SK-N-MC (cell line): ENCODE results near the gene ETV6.

Source experiments
- DNase-seq: peaks from one replicate; pipeline ENCODE4 v3.0.0-alpha.2; 2011; ENCODE audit warnings: low read depth, low spot score
- H3K27ac ChIP-seq: fragments of 200-600 bp; sonication (generic); 2 replicates; pipeline ENCODE4 v1.5.1; 2016; ENCODE audit warnings: mixed run types
- H3K36me3 ChIP-seq: fragments of 200-600 bp; sonication (generic); 2 replicates; pipeline ENCODE4 v1.6.1; 2017; ENCODE audit warnings: antibody characterized with exemption, low read length, mixed read lengths; ENCODE audit not compliant: insufficient read depth
- H3K4me3 ChIP-seq: fragments of 200-600 bp; sonication (generic); 2 replicates; pipeline ENCODE4 v1.5.1; 2016
- H3K9ac ChIP-seq: fragments of 200-600 bp; sonication (generic); 2 replicates; pipeline ENCODE4 v1.8.0; 2017; ENCODE audit warnings: mixed run types, mixed read lengths; ENCODE audit not compliant: insufficient read length
- H3K9me3 ChIP-seq: fragments of 200-600 bp; sonication (generic); 2 replicates; pipeline ENCODE4 v1.6.1; 2017; ENCODE audit warnings: low read depth, mild to moderate bottlenecking, antibody characterized with exemption, low read length, moderate library complexity, mixed read lengths
- EZH2 ChIP-seq: fragments of 200-600 bp; sonication (generic); IDR thresholded peaks from one replicate; pipeline ENCODE4 v1.6.1; 2017; ENCODE audit warnings: antibody characterized with exemption
- FOXP2 ChIP-seq: optimal IDR thresholded peaks from 2 replicates; pipeline ENCODE3; 2011; ENCODE audit warnings: mild to moderate bottlenecking, moderate library complexity; ENCODE audit not compliant: insufficient read depth; ENCODE audit errors: extremely low read length, control extremely low read depth
- POLR2AphosphoS5 ChIP-seq: IDR thresholded peaks from 2 replicates; pipeline ENCODE4 v1.6.1; 2012; ENCODE audit warnings: mild to moderate bottlenecking, low read depth, low read length, borderline replicate concordance

ETV6 gene

DNA sequence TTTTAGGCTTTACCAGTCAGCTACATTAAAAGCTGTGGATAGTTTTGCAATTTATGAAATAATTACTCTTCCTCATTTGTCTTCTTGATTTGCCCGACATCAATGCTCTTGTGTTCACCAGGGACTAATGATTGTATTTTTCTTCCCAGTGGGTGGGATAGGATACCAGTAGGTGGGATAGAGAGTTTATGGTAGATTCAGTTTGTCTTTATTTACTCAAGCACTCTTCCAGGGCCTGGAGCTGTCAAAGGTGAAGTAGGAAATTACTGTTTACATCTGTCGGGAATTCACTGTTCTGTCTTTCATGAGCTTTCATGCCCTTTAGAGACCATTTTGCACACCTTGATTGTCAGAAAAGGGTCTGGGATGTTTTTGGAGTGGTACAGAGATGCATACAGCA, 36.6 kb downstream of the ETV6 start:
- Histone ChIP-seq H3K9ac (no peak overlapping the region), H3K27ac (no peak overlapping the region), H3K4me3 (no peak overlapping the region), H3K36me3 (no peaks in the 10 kb centered on the region), H3K9me3 (no peaks in the 10 kb centered on the region)
- TF ChIP-seq EZH2 = no peak
- TF ChIP-seq POLR2AphosphoS5 = no peak
- TF ChIP-seq FOXP2 = no peak
- no peak for DNase-seq

DNA sequence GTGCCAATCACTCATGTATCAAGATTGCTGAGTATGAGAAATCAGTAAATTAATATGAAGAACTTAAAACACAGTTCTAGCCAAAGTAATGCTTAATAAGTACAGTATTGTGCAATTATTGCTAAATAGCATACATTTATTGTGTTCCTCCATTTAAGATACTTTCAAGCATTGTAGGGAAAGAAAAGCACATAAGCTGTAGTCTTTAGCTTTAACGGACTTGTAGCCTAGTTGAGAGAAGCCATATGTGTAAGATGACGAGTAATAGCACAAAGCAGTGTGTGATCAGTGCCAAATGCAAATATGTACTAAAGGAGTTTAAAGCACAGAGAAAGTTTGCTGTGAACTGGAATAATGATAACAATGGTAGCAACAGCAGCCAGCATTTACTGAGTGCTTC, 38.1 kb downstream of the ETV6 start:
- TF ChIP-seq EZH2 = no peak
- TF ChIP-seq POLR2AphosphoS5 = no peak
- no peak for TF ChIP-seq FOXP2
- Histone ChIP-seq H3K9ac (no peak overlapping the region), H3K9me3 (no peaks in the 10 kb centered on the region), H3K27ac (no peak overlapping the region), H3K4me3 (no peak overlapping the region), H3K36me3 (no peaks in the 10 kb centered on the region)
- no peak for DNase-seq

GRCh38 chr12:11688379-11688778, 38.9 kb downstream of the ETV6 start:
- no peak for DNase-seq
- no peaks in the 10 kb centered on the region for H3K36me3 ChIP-seq

GRCh38 chr12:11688831-11689230, 39.4 kb downstream of the ETV6 start:
- DNase-seq = no peak
- Histone ChIP-seq H3K27ac (no peak overlapping the region), H3K9me3 (no peaks in the 10 kb centered on the region), H3K36me3 (no peaks in the 10 kb centered on the region), H3K4me3 (no peak overlapping the region), H3K9ac (no peak overlapping the region)
- no peak for TF ChIP-seq EZH2
- TF ChIP-seq POLR2AphosphoS5 = no peak
- TF ChIP-seq FOXP2 = no peak

More at GRCh38 chr12:11688379-11688778, 38.9 kb downstream of the ETV6 start:
- H3K4me3 ChIP-seq = no peak overlapping the region
- no peaks in the 10 kb centered on the region for H3K9me3 ChIP-seq
- TF ChIP-seq FOXP2 (no peak), EZH2 (no peak), POLR2AphosphoS5 (no peak)
- H3K27ac ChIP-seq = no peak overlapping the region
- H3K9ac ChIP-seq = no peak overlapping the region

DNA sequence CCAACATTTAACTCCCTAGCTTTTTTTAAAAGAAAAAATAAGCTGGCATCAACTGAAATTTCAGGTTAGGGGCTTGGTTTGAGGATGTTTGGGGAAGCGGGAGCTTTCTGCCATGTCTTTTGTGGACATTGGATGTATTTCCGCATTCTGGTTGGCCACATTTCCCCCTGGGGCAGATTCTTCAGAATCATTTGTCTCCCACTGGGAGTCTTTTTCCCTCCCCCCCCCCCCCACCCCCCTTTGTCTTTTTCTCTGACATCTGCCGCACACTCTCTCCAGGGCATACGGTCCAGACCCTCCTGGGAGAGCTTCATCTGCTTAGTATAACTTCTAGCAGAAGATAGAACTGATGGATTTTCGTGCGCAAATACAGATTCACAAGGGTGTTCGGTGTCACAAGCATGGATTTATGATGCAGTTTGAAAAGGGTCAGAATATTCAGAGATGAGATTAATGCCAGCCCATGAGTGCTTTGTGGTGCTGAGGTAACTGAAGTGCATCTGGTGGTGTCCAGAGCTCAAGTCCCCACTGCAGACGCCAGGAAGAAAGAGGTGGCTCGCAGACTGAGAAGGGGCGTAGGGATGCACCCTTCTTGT, 40.2 kb downstream of the ETV6 start:
- Histone ChIP-seq H3K9me3 (no peaks in the 10 kb centered on the region), H3K36me3 (no peaks in the 10 kb centered on the region), H3K9ac (no peak overlapping the region), H3K4me3 (no peak overlapping the region), H3K27ac (no peak overlapping the region)
- no peak for DNase-seq
- TF ChIP-seq POLR2AphosphoS5 = no peak
- TF ChIP-seq FOXP2 = no peak
- TF ChIP-seq EZH2 = no peak

- DNase-seq = no peak
- TF ChIP-seq EZH2 = no peak
- Histone ChIP-seq H3K9me3 (no peaks in the 10 kb centered on the region), H3K36me3 (no peaks in the 10 kb centered on the region), H3K9ac (no peak overlapping the region), H3K27ac (no peak overlapping the region), H3K4me3 (no peak overlapping the region)
These were observed 43.6 kb downstream of the ETV6 start for GRCh38 chr12:11693067-11693466.

- DNase-seq = no peak
- H3K9me3 ChIP-seq = no peaks in the 10 kb centered on the region
- no peak overlapping the region for H3K4me3 ChIP-seq
- no peak overlapping the region for H3K27ac ChIP-seq
- TF ChIP-seq POLR2AphosphoS5 (no peak), FOXP2 (no peak), EZH2 (no peak)
- no peaks in the 10 kb centered on the region for H3K36me3 ChIP-seq
- no peak overlapping the region for H3K9ac ChIP-seq
These were observed 44.1 kb downstream of the ETV6 start for GRCh38 chr12:11693601-11694000.

- TF ChIP-seq FOXP2 (no peak), POLR2AphosphoS5 (no peak), EZH2 (no peak)
- no peaks in the 10 kb centered on the region for H3K36me3 ChIP-seq
- DNase-seq = no peak
- H3K9ac ChIP-seq = no peak overlapping the region
- no peaks in the 10 kb centered on the region for H3K9me3 ChIP-seq
- no peak overlapping the region for H3K4me3 ChIP-seq
- H3K27ac ChIP-seq = no peak overlapping the region
These were observed 45.1 kb downstream of the ETV6 start for GRCh38 chr12:11694528-11694927.

GRCh38 chr12:11695321-11695720, 45.8 kb downstream of the ETV6 start:
- DNase-seq = no peak
- TF ChIP-seq POLR2AphosphoS5 (no peak), FOXP2 (no peak), EZH2 (no peak)
- Histone ChIP-seq H3K9me3 (no peaks in the 10 kb centered on the region), H3K27ac (no peak overlapping the region), H3K9ac (no peak overlapping the region), H3K4me3 (no peak overlapping the region), H3K36me3 (no peaks in the 10 kb centered on the region)
